ENCODE data around the gene FAM120A. TPM values are rescaled to one million over a fixed set of nuclear protein-coding genes. Genes with fewer than 3 reads are reported as not detected.

FAM120A gene
- total and polyA plus RNA-seq, 9 of the 15 experiments (the other 6 are each of a cell fraction or from before 2014, with no cell fraction given), result 8.7 to 71.0 (median 42.2) TPM

DNA sequence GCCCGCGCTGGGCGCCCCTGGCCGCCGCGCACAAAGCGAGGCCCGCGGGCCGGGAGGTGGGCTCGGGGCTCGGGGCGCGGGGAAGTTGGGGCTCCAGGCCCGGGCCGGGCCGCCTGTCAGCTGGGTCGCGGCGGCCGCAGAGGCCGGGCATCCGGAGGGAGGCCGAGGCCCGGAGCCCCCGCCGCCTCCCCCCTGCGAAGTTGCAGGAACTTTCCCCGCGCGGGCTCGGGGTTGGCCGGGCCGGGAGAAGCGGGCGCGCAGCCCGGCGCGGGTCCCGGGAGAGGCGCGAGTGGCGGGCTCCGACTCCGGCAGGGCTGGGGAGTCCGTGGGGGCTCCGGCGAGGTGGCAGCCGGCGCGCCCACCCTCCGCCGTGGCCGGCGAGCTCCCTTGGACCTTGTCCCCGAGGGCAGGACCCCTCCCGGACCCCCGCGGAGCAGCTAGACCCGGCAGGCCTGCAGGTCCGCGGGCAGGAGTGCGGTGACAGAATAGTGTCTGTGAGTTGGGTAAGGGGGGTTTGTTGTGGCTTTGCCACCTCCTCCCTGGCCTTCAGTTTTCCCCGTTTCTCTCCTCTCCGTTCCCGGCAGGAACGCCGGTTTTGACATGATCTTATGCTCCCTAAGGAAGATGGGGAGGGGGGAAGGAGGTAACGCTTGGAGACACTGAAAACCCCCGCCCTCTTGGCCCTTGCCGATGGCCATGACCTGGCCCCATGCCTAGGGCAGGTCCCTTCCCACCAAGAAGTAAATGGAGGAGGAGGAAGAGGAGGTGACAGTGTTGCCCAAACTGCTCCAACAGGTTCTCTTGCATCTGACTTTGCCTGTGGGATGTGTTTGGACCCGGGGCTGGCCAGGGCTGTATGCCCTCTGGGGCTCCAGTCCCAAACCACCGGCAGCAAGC, 125.8 kb downstream of the FAM120A start (continued):
- TF ChIP-seq, protein P1, sequence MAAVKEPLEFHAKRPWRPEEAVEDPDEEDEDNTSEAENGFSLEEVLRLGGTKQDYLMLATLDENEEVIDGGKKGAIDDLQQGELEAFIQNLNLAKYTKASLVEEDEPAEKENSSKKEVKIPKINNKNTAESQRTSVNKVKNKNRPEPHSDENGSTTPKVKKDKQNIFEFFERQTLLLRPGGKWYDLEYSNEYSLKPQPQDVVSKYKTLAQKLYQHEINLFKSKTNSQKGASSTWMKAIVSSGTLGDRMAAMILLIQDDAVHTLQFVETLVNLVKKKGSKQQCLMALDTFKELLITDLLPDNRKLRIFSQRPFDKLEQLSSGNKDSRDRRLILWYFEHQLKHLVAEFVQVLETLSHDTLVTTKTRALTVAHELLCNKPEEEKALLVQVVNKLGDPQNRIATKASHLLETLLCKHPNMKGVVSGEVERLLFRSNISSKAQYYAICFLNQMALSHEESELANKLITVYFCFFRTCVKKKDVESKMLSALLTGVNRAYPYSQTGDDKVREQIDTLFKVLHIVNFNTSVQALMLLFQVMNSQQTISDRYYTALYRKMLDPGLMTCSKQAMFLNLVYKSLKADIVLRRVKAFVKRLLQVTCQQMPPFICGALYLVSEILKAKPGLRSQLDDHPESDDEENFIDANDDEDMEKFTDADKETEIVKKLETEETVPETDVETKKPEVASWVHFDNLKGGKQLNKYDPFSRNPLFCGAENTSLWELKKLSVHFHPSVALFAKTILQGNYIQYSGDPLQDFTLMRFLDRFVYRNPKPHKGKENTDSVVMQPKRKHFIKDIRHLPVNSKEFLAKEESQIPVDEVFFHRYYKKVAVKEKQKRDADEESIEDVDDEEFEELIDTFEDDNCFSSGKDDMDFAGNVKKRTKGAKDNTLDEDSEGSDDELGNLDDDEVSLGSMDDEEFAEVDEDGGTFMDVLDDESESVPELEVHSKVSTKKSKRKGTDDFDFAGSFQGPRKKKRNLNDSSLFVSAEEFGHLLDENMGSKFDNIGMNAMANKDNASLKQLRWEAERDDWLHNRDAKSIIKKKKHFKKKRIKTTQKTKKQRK (IDR thresholded peaks at IDR 0.05; ENCODE audit: borderline replicate concordance, low read depth, low read length), result no peak
- no peak for TF ChIP-seq SMARCA5 (IDR thresholded peaks at IDR 0.05)

DNA sequence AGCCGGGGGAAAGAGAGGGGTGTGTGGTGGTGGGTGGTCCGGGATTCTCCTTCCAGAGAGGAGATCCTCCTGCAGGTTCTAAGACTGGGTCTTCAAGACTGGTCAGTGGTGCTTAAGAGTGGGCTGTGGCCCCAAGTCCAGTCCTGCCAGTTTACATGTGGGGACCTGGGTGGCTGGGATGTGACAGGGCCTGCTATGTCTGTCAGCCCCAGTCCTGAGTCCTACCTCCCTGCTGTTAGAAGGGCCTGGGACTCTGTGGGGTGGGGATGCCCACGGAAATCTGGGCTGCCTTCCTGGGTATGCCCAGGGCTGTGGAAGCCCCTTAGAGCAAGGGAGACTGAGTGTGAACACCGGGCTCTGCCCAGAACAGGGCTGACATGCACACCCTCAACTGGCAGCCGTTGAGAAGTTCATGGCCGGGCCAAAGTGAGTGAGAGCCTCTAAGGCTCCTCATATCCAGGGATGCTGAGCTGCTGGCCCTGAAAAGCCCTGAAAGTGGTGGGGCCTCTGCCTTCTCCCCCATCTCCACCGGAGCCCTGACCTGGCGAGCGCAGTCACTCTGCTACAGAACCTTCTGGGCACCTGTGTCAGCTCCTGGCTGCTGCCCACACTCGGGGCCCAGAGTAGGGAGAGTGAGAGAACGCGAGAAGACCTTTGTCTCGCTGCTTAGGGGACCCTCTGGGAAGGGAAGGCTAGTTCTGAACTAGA, 126.6 kb downstream of the FAM120A start:
- peaks cover 21 to 47% of the 10 kb centered on the region in 2 experiments for H3K4me1 ChIP-seq (replicated peaks in 1 of 2; ENCODE audit: control insufficient read depth in 2 of 2, insufficient read depth in 2 of 2, low read length in 2 of 2)
- no peak overlapping the region for H2AFZ ChIP-seq (ENCODE audit: low read depth, low read length)
- H3K27ac ChIP-seq (ENCODE audit: extremely low read depth, low read depth, low read length), result no peak overlapping the region
- H3K9me1 ChIP-seq (ENCODE audit: control insufficient read depth, insufficient read depth, low read length), result no peaks in the 10 kb centered on the region
- peak overlapping the region; percentile 52; the same call in 1 of the 2 replicates for H3K4me3 ChIP-seq
- ChIA-PET CTCF (ENCODE audit: low intra/inter-chr PET ratio) (interaction anchor here (0.6 kb wide), 1 partner anchor 13 kb away, joined by 3 read pairs; no protein-coding TSS in a partner anchor), POLR2A (interaction anchor here (0.7 to 1.2 kb wide), 4 partner anchors 10 to 91 kb away, joined by 3 to 5 read pairs (median 4); no protein-coding TSS in a partner anchor)
- in situ Hi-C loops (cut with MboI) (no loop called here), intact Hi-C loops (cut with micrococcal nuclease) (loop anchor here (10.0 kb wide), 1 partner anchor 87 kb away; no protein-coding TSS in a partner anchor)
- no peak for DNase-seq (ENCODE audit: extremely low read depth in 1 of 4, low spot score in 3 of 4)
- H3K79me2 ChIP-seq (ENCODE audit: control insufficient read depth, insufficient read depth, low read length), result peaks cover 44% of the 10 kb centered on the region
- no peaks in the 10 kb centered on the region for H3K9me3 ChIP-seq (replicated peaks; ENCODE audit: control insufficient read depth, insufficient read depth, low read depth, low read length)
- BruUV-seq (replicated peaks), result no TSS peak
- peaks cover 9% of the 10 kb centered on the region for H4K20me1 ChIP-seq (replicated peaks; ENCODE audit: control insufficient read depth, insufficient read depth, low read length)
- no peak for FAIRE-seq
- 85% methylated on average over 9 of the region's 13 CpGs for WGBS (ENCODE audit: insufficient coverage, low coverage, missing lambda C conversion rate)
- peak; percentile 2; the same call in 1 of the 3 replicates for ATAC-seq
- peak overlapping the region; percentile 64 to 91; a peak in 2 of 4 replicates for H3K9ac ChIP-seq (ENCODE audit: insufficient read depth in 1 of 2, low read depth in 2 of 2, low read length in 2 of 2)
- H3K4me2 ChIP-seq (ENCODE audit: insufficient read depth, low read length), result peak overlapping the region; percentile 75; the same call in 1 of the 2 replicates
- H3K27me3 ChIP-seq (ENCODE audit: control insufficient read depth in 2 of 2, insufficient read depth in 2 of 2, low read length in 2 of 2), result no peaks in the 10 kb centered on the region
- no peaks in the 10 kb centered on the region for H3K36me3 ChIP-seq (ENCODE audit: control insufficient read depth, insufficient read depth, low read length)
- TF ChIP-seq, protein P2, sequence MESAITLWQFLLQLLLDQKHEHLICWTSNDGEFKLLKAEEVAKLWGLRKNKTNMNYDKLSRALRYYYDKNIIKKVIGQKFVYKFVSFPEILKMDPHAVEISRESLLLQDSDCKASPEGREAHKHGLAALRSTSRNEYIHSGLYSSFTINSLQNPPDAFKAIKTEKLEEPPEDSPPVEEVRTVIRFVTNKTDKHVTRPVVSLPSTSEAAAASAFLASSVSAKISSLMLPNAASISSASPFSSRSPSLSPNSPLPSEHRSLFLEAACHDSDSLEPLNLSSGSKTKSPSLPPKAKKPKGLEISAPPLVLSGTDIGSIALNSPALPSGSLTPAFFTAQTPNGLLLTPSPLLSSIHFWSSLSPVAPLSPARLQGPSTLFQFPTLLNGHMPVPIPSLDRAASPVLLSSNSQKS (CRISPR knock-in tag; IDR thresholded peaks at IDR 0.05), result no peak
- TF ChIP-seq GATAD2A (IDR thresholded peaks at IDR 0.05) (no peak), RUNX1 (IDR thresholded peaks at IDR 0.05; ENCODE audit: low read depth) (no peak), SMARCA4 (IDR thresholded peaks at IDR 0.05) (no peak), ZFP30 (CRISPR knock-in tag; IDR thresholded peaks at IDR 0.05; ENCODE audit: borderline replicate concordance) (no peak), POLR2B (IDR thresholded peaks at IDR 0.05; ENCODE audit: low read depth, partially characterized antibody) (no peak)
- TF ChIP-seq, protein P3, sequence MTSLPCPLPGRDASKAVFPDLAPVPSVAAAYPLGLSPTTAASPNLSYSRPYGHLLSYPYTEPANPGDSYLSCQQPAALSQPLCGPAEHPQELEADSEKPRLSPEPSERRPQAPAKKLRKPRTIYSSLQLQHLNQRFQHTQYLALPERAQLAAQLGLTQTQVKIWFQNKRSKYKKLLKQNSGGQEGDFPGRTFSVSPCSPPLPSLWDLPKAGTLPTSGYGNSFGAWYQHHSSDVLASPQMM (CRISPR knock-in tag; IDR thresholded peaks at IDR 0.05), result no peak
